Esophagus squamous epithelium (tissue), 5 donors: ENCODE results near the gene CHCHD3. TPM values are rescaled to one million over a fixed set of nuclear protein-coding genes. Genes with fewer than 3 reads are reported as not detected.

Experiments used
- DNase-seq: peaks from one replicate; lab custom pipeline; 2025; lab: John Stamatoyannopoulos, UW
- H3K27ac ChIP-seq, 4 donors: fragments of 200-600 bp; sonication (generic); one replicate each; pipeline ENCODE4 v1.5.1; 2016 to 2019; ENCODE audit warnings: mild to moderate bottlenecking in 1 of 4
- H3K27me3 ChIP-seq, 4 donors: fragments of 200-600 bp; sonication (generic); 1 replicate in 3 of 4; 2 replicates in 1 of 4; pipeline versions ENCODE4 v1.5.1 to v1.6.0; 2017 to 2021; ENCODE audit warnings: antibody characterized with exemption in 1 of 4
- H3K36me3 ChIP-seq, 3 donors: fragments of 200-600 bp; sonication (generic); one replicate each; pipeline ENCODE4 v1.5.1; 2016 to 2019
- H3K4me1 ChIP-seq, 3 donors: fragments of 200-600 bp; sonication (generic); one replicate each; pipeline ENCODE4 v1.5.1; 2017 to 2019
- H3K4me3 ChIP-seq, 4 donors: fragments of 200-600 bp; sonication (generic); 1 replicate in 3 of 4; 2 replicates in 1 of 4; pipeline ENCODE4 v1.5.1; 2016 to 2019; ENCODE audit warnings: mild to moderate bottlenecking in 2 of 4, moderate library complexity in 1 of 4
- H3K9me3 ChIP-seq, 3 donors: fragments of 200-600 bp; sonication (generic); one replicate each; pipeline ENCODE4 v1.5.1; 2016 to 2019
- POLR2A ChIP-seq, 4 donors: fragments of 450-650 bp; IDR thresholded peaks; one replicate each; pipeline ENCODE4 v1.6.1; 2017; ENCODE audit warnings: antibody characterized with exemption in 4 of 4, mild to moderate bottlenecking in 4 of 4, moderate library complexity in 3 of 4
- WGBS, 2 donors: methylation state at CpG; one replicate each; pipeline ENCODE4 v1.1.5; 2018; 5-methylcytosine and 5-hydroxymethylcytosine counted together
- intact Hi-C: fragments of 100-400 bp; cut with DNase I; formaldehyde crosslinking; loops from one replicate; pipeline ENCODE4 v1.15.0; 2022
- total RNA-seq, 4 donors: library from RNA; depleted of rRNA; stranded (reverse); fragments of >200 nt; gene quantifications; one replicate each; pipeline ENCODE4 v1.1.0, GENCODE V29; 2016
- TF ChIP-seq, protein P1 (sequence below), 6 experiments: fragments of 450-650 bp in 4 of 6; fragments of 200-600 bp in 2 of 6; sonication (generic) in 2 of 6; IDR thresholded peaks; one replicate each; pipeline ENCODE4 v1.5.1; 2016 to 2019; ENCODE audit warnings: antibody characterized with exemption in 6 of 6, mild to moderate bottlenecking in 4 of 6, moderate library complexity in 4 of 6
- donor health status: DM: yes; HTN: yes; CAD: no.

CHCHD3 gene
- total RNA-seq, 4 donors from 2014 or later: 36.8 to 55.0 (median 40.9) TPM

DNA sequence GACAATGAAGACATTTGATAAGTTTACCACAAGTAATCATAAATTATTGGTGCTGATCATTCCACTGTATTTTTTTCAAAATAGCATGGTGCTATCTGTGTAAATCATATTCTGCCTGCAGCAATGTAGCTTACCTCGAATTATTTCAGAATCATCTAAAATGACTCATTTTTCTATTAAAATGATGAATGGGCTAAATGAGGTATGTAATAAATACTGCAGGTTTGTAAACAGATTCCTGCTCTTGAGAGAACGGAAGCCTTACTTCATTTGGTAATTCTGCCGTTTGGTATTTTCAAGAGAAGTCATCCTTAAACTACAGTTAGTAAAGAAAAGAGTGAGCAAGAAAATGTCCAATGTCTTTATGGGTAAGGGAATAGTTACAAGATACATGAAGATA, 115.9 kb downstream of the CHCHD3 start:
- Histone ChIP-seq H3K36me3 (no peaks in the 10 kb centered on the region), H3K4me3 (no peak overlapping the region), H3K27me3 (no peaks in the 10 kb centered on the region), H3K9me3 (no peaks in the 10 kb centered on the region), H3K4me1 (no peaks in the 10 kb centered on the region), H3K27ac (no peak overlapping the region)
- DNase-seq: no peak
- 64 to 72% methylated on average over 3 of the region's 3 CpGs for WGBS, 2 donors
- intact Hi-C loops: no loop called here
- no peak for TF ChIP-seq POLR2A (IDR thresholded peaks at IDR 0.05)
- TF ChIP-seq, protein P1, sequence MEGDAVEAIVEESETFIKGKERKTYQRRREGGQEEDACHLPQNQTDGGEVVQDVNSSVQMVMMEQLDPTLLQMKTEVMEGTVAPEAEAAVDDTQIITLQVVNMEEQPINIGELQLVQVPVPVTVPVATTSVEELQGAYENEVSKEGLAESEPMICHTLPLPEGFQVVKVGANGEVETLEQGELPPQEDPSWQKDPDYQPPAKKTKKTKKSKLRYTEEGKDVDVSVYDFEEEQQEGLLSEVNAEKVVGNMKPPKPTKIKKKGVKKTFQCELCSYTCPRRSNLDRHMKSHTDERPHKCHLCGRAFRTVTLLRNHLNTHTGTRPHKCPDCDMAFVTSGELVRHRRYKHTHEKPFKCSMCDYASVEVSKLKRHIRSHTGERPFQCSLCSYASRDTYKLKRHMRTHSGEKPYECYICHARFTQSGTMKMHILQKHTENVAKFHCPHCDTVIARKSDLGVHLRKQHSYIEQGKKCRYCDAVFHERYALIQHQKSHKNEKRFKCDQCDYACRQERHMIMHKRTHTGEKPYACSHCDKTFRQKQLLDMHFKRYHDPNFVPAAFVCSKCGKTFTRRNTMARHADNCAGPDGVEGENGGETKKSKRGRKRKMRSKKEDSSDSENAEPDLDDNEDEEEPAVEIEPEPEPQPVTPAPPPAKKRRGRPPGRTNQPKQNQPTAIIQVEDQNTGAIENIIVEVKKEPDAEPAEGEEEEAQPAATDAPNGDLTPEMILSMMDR (IDR thresholded peaks at IDR 0.05): no peak

DNA sequence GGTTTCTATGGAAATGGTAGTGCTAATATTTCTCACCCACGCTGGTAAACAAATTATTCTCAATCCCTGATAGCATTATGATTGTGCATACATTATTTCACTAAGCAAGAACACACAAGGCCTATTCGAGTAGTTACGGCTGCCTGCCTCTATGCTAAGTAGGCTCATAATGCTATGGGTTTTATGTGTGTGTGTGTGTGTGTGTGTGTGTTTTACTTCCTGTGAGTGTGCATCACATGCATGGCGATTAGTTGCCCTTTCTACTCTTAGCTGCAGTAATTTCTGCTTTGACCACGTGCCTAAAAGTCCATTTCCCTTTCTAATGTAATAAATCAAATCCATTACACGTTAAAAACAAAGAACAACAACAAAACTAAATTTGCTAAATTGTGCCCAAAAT, 117.0 kb downstream of the CHCHD3 start:
- intact Hi-C loops: no loop called here
- no peak overlapping the region for H3K27ac ChIP-seq
- H3K4me1 ChIP-seq: no peaks in the 10 kb centered on the region
- TF ChIP-seq POLR2A (IDR thresholded peaks at IDR 0.05): no peak
- TF ChIP-seq, protein P1 (IDR thresholded peaks at IDR 0.05): no peak
- DNase-seq: no peak
- no peaks in the 10 kb centered on the region for H3K27me3 ChIP-seq
- H3K4me3 ChIP-seq: no peak overlapping the region
- H3K9me3 ChIP-seq: no peaks in the 10 kb centered on the region
- no peaks in the 10 kb centered on the region for H3K36me3 ChIP-seq
- WGBS, 2 donors: 77 to 83% methylated on average over 6 of the region's 6 CpGs

DNA sequence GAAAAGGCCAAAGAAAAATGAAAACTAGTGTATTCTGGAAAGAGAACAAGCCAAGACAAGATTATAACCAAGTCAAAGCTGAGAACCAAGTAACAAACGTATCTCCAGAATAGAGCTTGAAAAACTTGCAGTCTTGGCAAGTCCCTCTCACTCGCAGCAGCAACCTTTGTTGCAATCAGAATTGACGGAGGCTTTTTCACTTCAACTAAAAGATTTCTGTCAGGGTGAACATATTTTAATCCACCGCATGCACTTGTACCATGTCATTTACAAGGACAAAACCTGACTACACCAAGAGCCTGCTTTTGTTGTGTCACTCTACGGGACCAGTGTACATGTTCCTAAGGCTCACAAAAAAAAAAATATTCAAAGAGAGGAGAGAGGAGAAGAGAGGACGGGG, 122.0 kb downstream of the CHCHD3 start:
- 51 to 73% methylated on average over 6 of the region's 6 CpGs for WGBS, 2 donors
- TF ChIP-seq, protein P1 (IDR thresholded peaks at IDR 0.05): no peak
- TF ChIP-seq POLR2A (IDR thresholded peaks at IDR 0.05): no peak
- H3K36me3 ChIP-seq: no peaks in the 10 kb centered on the region
- H3K27ac ChIP-seq: no peak overlapping the region
- no peaks in the 10 kb centered on the region for H3K27me3 ChIP-seq
- intact Hi-C loops: no loop called here
- no peak overlapping the region for H3K4me3 ChIP-seq
- no peak for DNase-seq
- no peaks in the 10 kb centered on the region for H3K4me1 ChIP-seq
- H3K9me3 ChIP-seq: no peaks in the 10 kb centered on the region

- TF ChIP-seq POLR2A (IDR thresholded peaks at IDR 0.05): no peak
- TF ChIP-seq, protein P1 (IDR thresholded peaks at IDR 0.05): no peak
Observed at GRCh38 chr7:132956556-132956955, 125.3 kb downstream of the CHCHD3 start.

DNA sequence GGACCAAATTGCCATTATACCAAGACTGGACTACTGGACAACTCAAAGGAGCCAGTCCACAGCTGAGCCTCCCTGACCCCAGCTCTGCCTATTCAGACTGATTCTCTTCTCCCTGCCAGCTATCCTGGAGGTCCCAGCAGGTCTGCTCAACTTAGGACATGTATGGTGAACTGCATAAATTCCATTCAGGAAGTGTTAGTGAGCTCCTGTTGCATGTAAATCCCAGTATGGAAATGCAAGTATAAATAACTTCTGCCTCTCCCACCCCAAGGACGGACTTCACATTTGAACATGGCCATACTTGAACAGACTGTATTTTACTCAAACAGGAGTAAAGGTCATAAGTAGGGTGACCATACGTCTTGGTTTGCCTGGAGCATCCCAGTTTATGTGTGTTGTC, 128.4 kb downstream of the CHCHD3 start:
- H3K27me3 ChIP-seq: no peaks in the 10 kb centered on the region
- TF ChIP-seq POLR2A (IDR thresholded peaks at IDR 0.05): no peak
- TF ChIP-seq, protein P1 (IDR thresholded peaks at IDR 0.05): no peak
- no peak for DNase-seq
- H3K9me3 ChIP-seq: no peaks in the 10 kb centered on the region
- no peak overlapping the region for H3K4me3 ChIP-seq
- 90 to 95% methylated on average over 2 of the region's 2 CpGs for WGBS, 2 donors
- intact Hi-C loops: no loop called here
- H3K27ac ChIP-seq: no peak overlapping the region
- no peaks in the 10 kb centered on the region for H3K4me1 ChIP-seq
- H3K36me3 ChIP-seq: peaks cover 0 to 5% (median 0%) of the 10 kb centered on the region in 3 donors

More at GRCh38 chr7:132956556-132956955, 125.3 kb downstream of the CHCHD3 start:
- Histone ChIP-seq H3K36me3 (no peaks in the 10 kb centered on the region), H3K4me3 (no peak overlapping the region), H3K27me3 (no peaks in the 10 kb centered on the region), H3K9me3 (no peaks in the 10 kb centered on the region), H3K4me1 (no peaks in the 10 kb centered on the region), H3K27ac (no peak overlapping the region)
- 93 to 95% methylated on average over 2 of the region's 2 CpGs for WGBS, 2 donors
- intact Hi-C loops: no loop called here
- DNase-seq: no peak
